Osteocyte (in vitro differentiated cells): ENCODE data around the gene HOXA6. TPM values are rescaled to one million over a fixed set of nuclear protein-coding genes. Genes with fewer than 3 reads are reported as not detected.

Source experiments
- DNase-seq: peaks from one replicate; pipeline ENCODE4 v3.0.0; 2021; ENCODE audit warnings: mixed read lengths; ENCODE audit not compliant: unreplicated experiment; ENCODE audit errors: extremely low spot score
- H3K27ac Mint-ChIP-seq: one replicate; pipeline ENCODE4 v1.8.0; 2021; ENCODE audit warnings: mild to moderate bottlenecking, mixed read lengths; ENCODE audit not compliant: unreplicated experiment
- H3K27me3 Mint-ChIP-seq: one replicate; pipeline ENCODE4 v1.8.0; 2021; ENCODE audit warnings: mixed read lengths; ENCODE audit not compliant: unreplicated experiment
- H3K36me3 Mint-ChIP-seq: one replicate; pipeline ENCODE4 v1.8.0; 2021; ENCODE audit warnings: mixed read lengths; ENCODE audit not compliant: unreplicated experiment
- H3K4me1 Mint-ChIP-seq: one replicate; pipeline ENCODE4 v1.8.0; 2021; ENCODE audit warnings: mixed read lengths; ENCODE audit not compliant: unreplicated experiment
- H3K4me3 Mint-ChIP-seq: one replicate; pipeline ENCODE4 v1.8.0; 2021; ENCODE audit warnings: mild to moderate bottlenecking, moderate library complexity, mixed read lengths; ENCODE audit not compliant: unreplicated experiment
- H3K9me3 Mint-ChIP-seq: one replicate; pipeline ENCODE4 v1.8.0; 2021; ENCODE audit warnings: mixed read lengths; ENCODE audit not compliant: unreplicated experiment
- CTCF ChIP-seq: fragments of 200-600 bp; sonication (generic); IDR thresholded peaks from 2 replicates; pipeline ENCODE4 v1.5.0; 2021; ENCODE audit warnings: antibody characterized with exemption, mild to moderate bottlenecking, moderate library complexity
- total RNA-seq: library from RNA; stranded (reverse); gene quantifications from 2 replicates; pipeline ENCODE4 v1.2.1, GENCODE V29; 2021

Gene HOXA6
- total RNA-seq, 1 donor from 2014 or later: not detected

- DNase-seq: no peak
- TF ChIP-seq CTCF: no peak
- Mint-ChIP-seq H3K27me3 (peaks cover 91% of the 10 kb centered on the region), H3K27ac (no peak overlapping the region), H3K36me3 (peaks cover 4% of the 10 kb centered on the region), H3K4me3 (peak overlapping the region; percentile 42), H3K9me3 (no peaks in the 10 kb centered on the region), H3K4me1 (peaks cover 28% of the 10 kb centered on the region)
Observed at GRCh38 chr7:27193335-27194001, 45.9 kb upstream of the HOXA6 start.

- H3K9me3 Mint-ChIP-seq: no peaks in the 10 kb centered on the region
- H3K4me1 Mint-ChIP-seq: peaks cover 31% of the 10 kb centered on the region
- peaks cover 4% of the 10 kb centered on the region for H3K36me3 Mint-ChIP-seq
- TF ChIP-seq CTCF: no peak
- no peak overlapping the region for H3K27ac Mint-ChIP-seq
- H3K4me3 Mint-ChIP-seq: peak overlapping the region; percentile 67
- DNase-seq: no peak
- H3K27me3 Mint-ChIP-seq: peaks cover 91% of the 10 kb centered on the region
Observed at GRCh38 chr7:27192546-27193334, 45.2 kb upstream of the HOXA6 start.

- DNase-seq: no peak
- H3K36me3 Mint-ChIP-seq: peaks cover 2% of the 10 kb centered on the region
- H3K4me1 Mint-ChIP-seq: peaks cover 36% of the 10 kb centered on the region
- TF ChIP-seq CTCF: no peak
- no peaks in the 10 kb centered on the region for H3K9me3 Mint-ChIP-seq
- no peak overlapping the region for H3K27ac Mint-ChIP-seq
- peaks cover 91% of the 10 kb centered on the region for H3K27me3 Mint-ChIP-seq
- H3K4me3 Mint-ChIP-seq: peak overlapping the region; percentile 55
Observed at GRCh38 chr7:27191833-27192545, 44.4 kb upstream of the HOXA6 start.

- Mint-ChIP-seq H3K9me3 (no peaks in the 10 kb centered on the region), H3K36me3 (peaks cover 2% of the 10 kb centered on the region), H3K27ac (no peak overlapping the region), H3K27me3 (peaks cover 91% of the 10 kb centered on the region), H3K4me3 (no peak overlapping the region), H3K4me1 (peaks cover 35% of the 10 kb centered on the region)
- DNase-seq: no peak
- TF ChIP-seq CTCF: no peak
Observed at GRCh38 chr7:27191161-27191731, 43.7 kb upstream of the HOXA6 start.
